HEK293T (cell line): ENCODE measurements around the gene LRRC4C.

Experiments
- ARNT ChIP-seq: fragments of 450-650 bp; IDR thresholded peaks from 2 replicates; pipeline ENCODE4 v1.6.1; 2017; ENCODE audit warnings: mild to moderate bottlenecking
- BHLHE40 ChIP-seq: fragments of 450-650 bp; IDR thresholded peaks from 2 replicates; pipeline ENCODE4 v1.6.1; 2016; ENCODE audit warnings: mild to moderate bottlenecking, moderate library complexity, borderline replicate concordance
- FOXA1 ChIP-seq: fragments of 450-650 bp; IDR thresholded peaks from 2 replicates; pipeline ENCODE4 v1.6.1; 2016; ENCODE audit warnings: mild to moderate bottlenecking
- FOXK2 ChIP-seq: fragments of 450-650 bp; IDR thresholded peaks from 2 replicates; pipeline ENCODE4 v1.6.1; 2016; ENCODE audit warnings: mild to moderate bottlenecking
- FOXM1 ChIP-seq: fragments of 450-650 bp; IDR thresholded peaks from 2 replicates; pipeline ENCODE4 v1.6.1; 2017; ENCODE audit warnings: mild to moderate bottlenecking, borderline replicate concordance
- SUZ12 ChIP-seq: fragments of 450-650 bp; IDR thresholded peaks from 2 replicates; pipeline ENCODE4 v1.6.1; 2016; ENCODE audit warnings: mild to moderate bottlenecking
- TARDBP ChIP-seq: fragments of 450-650 bp; IDR thresholded peaks from 2 replicates; pipeline ENCODE4 v1.6.1; 2016
- ZNF384 ChIP-seq: fragments of 450-650 bp; IDR thresholded peaks from 2 replicates; pipeline ENCODE4 v1.6.1; 2016

GRCh38 chr11:41499429-41499828 lies 40.0 kb upstream of the LRRC4C start:
- TF ChIP-seq FOXA1 (no peak), SUZ12 (no peak), ARNT (no peak), FOXK2 (no peak), FOXM1 (no peak), ZNF384 (no peak), TARDBP (no peak), BHLHE40 (no peak)
